A549 (cell line): ENCODE measurements around the gene ZNF710. TPM values are rescaled to one million over a fixed set of nuclear protein-coding genes. Genes with fewer than 3 reads are reported as not detected.

Experiments used
- ATAC-seq, 2 experiments: fragments of 200-7000 bp in 1 of 2; fragments of >200 bp in 1 of 2; cut with Nextera tagmentation in 1 of 2; cut with Tn5 transposase in 1 of 2; 3 replicates each; pipeline versions ENCODE4 v1.8.0 to v1.9.1; 2018 to 2020; ENCODE audit warnings: mild to moderate bottlenecking in 1 of 2, moderate library complexity in 1 of 2
- CTCF ChIA-PET: fragments of 300-600 bp; sonication (Branson Sonifier 250); formaldehyde crosslinking; extraction: SDS; loops from one replicate; lab custom pipeline; 2021; ENCODE audit warnings: antibody characterized with exemption, inconsistent platforms; lab: Yijun Ruan, JAX
- POLR2A ChIA-PET: fragments of 350-600 bp; formaldehyde crosslinking; extraction: SDS; loops from one replicate; lab custom pipeline; 2021; ENCODE audit warnings: antibody characterized with exemption, inconsistent platforms; lab: Yijun Ruan, JAX
- DNase-seq, 2 experiments: peaks; one replicate each; pipeline versions ENCODE4 v3.0.0 to v3.0.0-alpha.2; 2011 to 2016; ENCODE audit warnings: low read depth in 1 of 2, low spot score in 1 of 2
- FAIRE-seq: peaks from 2 replicates; lab custom pipeline; 2011; peaks lifted over from hg19 to GRCh38; lab: Jason Lieb, UNC
- H3K27ac ChIP-seq, 2 experiments: fragments of >200 bp; sonication (Bioruptor Twin); formaldehyde crosslinking; 3 replicates each; pipeline ENCODE4 v1.5.1; 2016 to 2017
- H3K4me1 ChIP-seq: fragments of >200 bp; sonication (Bioruptor Twin); formaldehyde crosslinking; 3 replicates; pipeline ENCODE4 v1.6.1; 2016
- H3K4me2 ChIP-seq: fragments of >200 bp; sonication (Bioruptor Twin); formaldehyde crosslinking; 3 replicates; pipeline ENCODE4 v1.6.1; 2016
- H3K4me3 ChIP-seq: fragments of >200 bp; sonication (Bioruptor Twin); formaldehyde crosslinking; 3 replicates; pipeline ENCODE4 v1.5.1; 2016
- H3K9me3 ChIP-seq: fragments of >200 bp; sonication (Bioruptor Twin); formaldehyde crosslinking; 3 replicates; pipeline ENCODE4 v1.6.1; 2016
- CBX8 ChIP-seq: fragments of 200-600 bp; sonication (generic); IDR thresholded peaks from 2 replicates; pipeline ENCODE4 v1.6.1; 2016
- EHF ChIP-seq: fragments of 250-450 bp; sonication (Bioruptor Pico); IDR thresholded peaks from 2 replicates; pipeline ENCODE4 v1.5.0; 2020; ENCODE audit warnings: mild to moderate bottlenecking
- EHMT2 ChIP-seq: fragments of 200-600 bp; sonication (generic); IDR thresholded peaks from 2 replicates; pipeline ENCODE4 v1.6.1; 2016; ENCODE audit warnings: antibody characterized with exemption, low read depth, mild to moderate bottlenecking, moderate library complexity
- ESRRA ChIP-seq: fragments of 150-350 bp; IDR thresholded peaks from 2 replicates; pipeline ENCODE4 v1.6.1; 2014; ENCODE audit warnings: mild to moderate bottlenecking, low read length, borderline replicate concordance
- FOSB ChIP-seq: fragments of 250-450 bp; sonication (Bioruptor Pico); IDR thresholded peaks from 2 replicates; pipeline ENCODE4 v1.5.0; 2020; ENCODE audit warnings: mild to moderate bottlenecking, moderate library complexity
- FOSL2 ChIP-seq, 2 experiments: fragments of 450-650 bp in 1 of 2; fragments of >200 bp in 1 of 2; sonication (Bioruptor Twin) in 1 of 2; formaldehyde crosslinking; IDR thresholded peaks; 2 replicates each; pipeline versions ENCODE4 v1.5.0 to v1.6.1; 2016 to 2020; ENCODE audit warnings: mild to moderate bottlenecking in 1 of 2, moderate library complexity in 1 of 2
- FOXS1 ChIP-seq: fragments of 250-450 bp; sonication (Bioruptor Pico); IDR thresholded peaks from 2 replicates; pipeline ENCODE4 v1.5.0; 2020; ENCODE audit warnings: mild to moderate bottlenecking, moderate library complexity
- HDAC2 ChIP-seq: fragments of 200-600 bp; sonication (generic); IDR thresholded peaks from 2 replicates; pipeline ENCODE4 v1.6.1; 2016
- KDM1A ChIP-seq: fragments of 200-600 bp; sonication (generic); IDR thresholded peaks from 2 replicates; pipeline ENCODE4 v1.6.1; 2016; ENCODE audit warnings: low read depth, mild to moderate bottlenecking
- MAFK ChIP-seq: fragments of 450-650 bp; IDR thresholded peaks from 2 replicates; pipeline ENCODE4 v1.6.1; 2014; ENCODE audit not compliant: partially characterized antibody
- MAZ ChIP-seq: fragments of 150-350 bp; IDR thresholded peaks from 2 replicates; pipeline ENCODE4 v1.6.1; 2014; ENCODE audit warnings: antibody characterized with exemption, low read depth, low read length, borderline replicate concordance
- MYC ChIP-seq: IDR thresholded peaks from 2 replicates; pipeline ENCODE4 v1.6.1; 2012; ENCODE audit warnings: mild to moderate bottlenecking, inconsistent platforms, low read length, improper control_type of control experiment, borderline replicate concordance
- NR3C1 ChIP-seq: fragments of >200 bp; sonication (Bioruptor Twin); formaldehyde crosslinking; IDR thresholded peaks from 3 replicates; pipeline ENCODE4 v1.6.1; 2017
- POLR2A ChIP-seq: IDR thresholded peaks from 2 replicates; pipeline ENCODE4 v1.6.1; 2012; ENCODE audit warnings: mild to moderate bottlenecking, low read length
- POLR2AphosphoS2 ChIP-seq: conservative IDR thresholded peaks from 2 replicates; pipeline ENCODE4 v1.6.1; 2012; ENCODE audit warnings: low read length, improper control_type of control experiment, inconsistent platforms
- RARB ChIP-seq: fragments of 250-450 bp; sonication (Bioruptor Pico); IDR thresholded peaks from 2 replicates; pipeline ENCODE4 v1.8.0; 2021; ENCODE audit warnings: mild to moderate bottlenecking, moderate library complexity
- REST ChIP-seq: fragments of 200-600 bp; sonication (generic); IDR thresholded peaks from 2 replicates; pipeline ENCODE4 v1.6.1; 2016; ENCODE audit warnings: antibody characterized with exemption, mild to moderate bottlenecking, moderate library complexity
- SMC3 ChIP-seq: fragments of >200 bp; sonication (Bioruptor Twin); formaldehyde crosslinking; IDR thresholded peaks from 3 replicates; pipeline ENCODE4 v1.6.1; 2018; ENCODE audit warnings: inconsistent platforms
- SREBF2 ChIP-seq: fragments of 450-650 bp; IDR thresholded peaks from 2 replicates; pipeline ENCODE4 v1.6.1; 2014; ENCODE audit warnings: mild to moderate bottlenecking, moderate library complexity
- USF2 ChIP-seq: fragments of 450-650 bp; IDR thresholded peaks from 2 replicates; pipeline ENCODE4 v1.6.1; 2014; ENCODE audit warnings: antibody characterized with exemption
- ZNF302 ChIP-seq: fragments of 250-450 bp; sonication (Bioruptor Pico); IDR thresholded peaks from 2 replicates; pipeline ENCODE4 v1.9.0; 2021; ENCODE audit warnings: inconsistent platforms, mild to moderate bottlenecking, moderate library complexity
- ZSCAN20 ChIP-seq: fragments of 250-450 bp; sonication (Bioruptor Pico); IDR thresholded peaks from 2 replicates; pipeline ENCODE4 v1.8.0; 2022; ENCODE audit warnings: mild to moderate bottlenecking, moderate library complexity
- WGBS: methylation state at CpG from one replicate; pipeline ENCODE4 v1.1.6; 2017; ENCODE audit errors: missing lambda C conversion rate; 5-methylcytosine and 5-hydroxymethylcytosine counted together
- polyA plus RNA-seq, 4 experiments: library from polyadenylated mRNA; depleted of rRNA in 3 of 4; stranded (reverse); fragments of >200 nt; fragmentation: RNase III in 1 of 4; extraction: RNeasy Plus Mini Kit Qiagen cat#74134 plus additional on column Dnase treatment in 1 of 4; gene quantifications; 2 replicates in 3 of 4; 3 replicates in 1 of 4; pipeline ENCODE4 v1.2.3, GENCODE V29; 2011 to 2017

Gene ZNF710
- polyA plus RNA-seq, 2 of the 4 experiments (the other 2 are of a cell fraction) = 2.6 to 7.8 TPM

- no peak for FAIRE-seq
- POLR2A ChIA-PET = no interaction called here
Observed at GRCh38 chr15:90091156-90091931, 90.2 kb downstream of the ZNF710 start.

GRCh38 chr15:90095521-90095959 is 94.4 kb downstream of the ZNF710 start:
- POLR2A ChIA-PET = interaction anchor here (0.6 kb wide), 1 partner anchor 201 kb away, joined by 4 read pairs; no protein-coding TSS in a partner anchor
- CTCF ChIA-PET = interaction anchor here (1.1 to 2.1 kb wide), 2 partner anchors 9 to 201 kb away, joined by 3 to 8 read pairs; no protein-coding TSS in a partner anchor
- TF ChIP-seq SREBF2 (no peak), CBX8 (no peak), ZSCAN20 (CRISPR knock-in tag) (no peak), POLR2AphosphoS2 (no peak), REST (no peak), FOSL2 (IDR thresholded peaks at IDR 0.05) (no peak), FOSL2 (CRISPR knock-in tag; IDR thresholded peaks at IDR 0.05) (no peak), FOXS1 (CRISPR knock-in tag) (no peak), KDM1A (no peak), SMC3 (no peak), HDAC2 (no peak), NR3C1 (no peak), MAFK (no peak), RARB (CRISPR knock-in tag) (no peak), ZNF302 (CRISPR knock-in tag) (no peak), POLR2A (no peak), EHF (CRISPR knock-in tag) (no peak), MAZ (no peak)
- Histone ChIP-seq H3K27ac (no peak overlapping the region), H3K4me3 (no peak overlapping the region), H3K9me3 (no peaks in the 10 kb centered on the region), H3K4me1 (peaks cover 11% of the 10 kb centered on the region), H3K4me2 (no peak overlapping the region)
- DNase-seq = no peak
- no peak for FAIRE-seq
- ATAC-seq = no peak
- 80% methylated on average over 3 of the region's 3 CpGs for WGBS

More at GRCh38 chr15:90091156-90091931, 90.2 kb downstream of the ZNF710 start:
- TF ChIP-seq FOSL2 (IDR thresholded peaks at IDR 0.05) (no peak), FOSL2 (CRISPR knock-in tag; IDR thresholded peaks at IDR 0.05) (no peak), USF2 (no peak)
- H3K27ac ChIP-seq = no peak overlapping the region
- no peak overlapping the region for H3K4me3 ChIP-seq
- no peak for DNase-seq
- peaks cover 7% of the 10 kb centered on the region; the same call in 1 of the 3 replicates for H3K4me1 ChIP-seq
- H3K4me2 ChIP-seq = no peak overlapping the region
- no peaks in the 10 kb centered on the region for H3K9me3 ChIP-seq
- WGBS = 77% methylated on average over 17 of the region's 17 CpGs
- no peak for ATAC-seq
- CTCF ChIA-PET = interaction anchor here (0.5 to 2.8 kb wide), 10 partner anchors 20 to 550 kb away, joined by 3 to 7 read pairs (median 3); no protein-coding TSS in a partner anchor

GRCh38 chr15:90097475-90097874 is 96.4 kb downstream of the ZNF710 start:
- 54% methylated on average over 4 of the region's 4 CpGs for WGBS
- FAIRE-seq = no peak
- TF ChIP-seq HDAC2 = no peak
- TF ChIP-seq RARB (CRISPR knock-in tag) = no peak
- TF ChIP-seq EHMT2 = no peak
- TF ChIP-seq ESRRA = no peak
- no peak for TF ChIP-seq POLR2A
- no peak for TF ChIP-seq FOSB
- TF ChIP-seq MYC = no peak
- TF ChIP-seq, all 56 proteins: peak for 0
- Histone ChIP-seq H3K4me1 (peaks cover 22% of the 10 kb centered on the region), H3K9me3 (no peaks in the 10 kb centered on the region), H3K4me2 (no peak overlapping the region), H3K4me3 (no peak overlapping the region), H3K27ac (peak overlapping the region in 1 of 2 experiments; percentile 48; a peak in 1 of 6 replicates)
- POLR2A ChIA-PET = no interaction called here
- CTCF ChIA-PET = interaction anchor here (1.3 to 11.7 kb wide), 3 partner anchors 11 to 44 kb away, joined by 3 to 94 read pairs (median 4); no protein-coding TSS in a partner anchor
- no peak for ATAC-seq
- DNase-seq = no peak
